OCI-LY1 (cell line): Measurements from ENCODE around the gene GADD45B.

Experiments used
- CTCF ChIP-seq: fragments of 200-600 bp; sonication (generic), shearing (Covaris generic); IDR thresholded peaks from 2 replicates; pipeline ENCODE4 v1.5.1; 2017; ENCODE audit warnings: mild to moderate bottlenecking, antibody characterized with exemption, low read length, moderate library complexity, mixed read lengths
- EZH2 ChIP-seq: fragments of 200-600 bp; sonication (generic), shearing (Covaris generic); IDR thresholded peaks from 2 replicates; pipeline ENCODE4 v1.8.0; 2017; ENCODE audit warnings: borderline replicate concordance, mixed run types, mild to moderate bottlenecking, antibody characterized with exemption, low read length, moderate library complexity, mixed read lengths

- TF ChIP-seq CTCF (no peak), EZH2 (no peak)
Observed at GRCh38 chr19:2434267-2434666, 41.7 kb upstream of the GADD45B start.
